ENCODE data around the gene BMPR1B. TPM values are rescaled to one million over a fixed set of nuclear protein-coding genes. Genes with fewer than 3 reads are reported as not detected.

The BMPR1B gene
- total RNA-seq, 1 experiment from 2014 or later, result 0.35 TPM

DNA sequence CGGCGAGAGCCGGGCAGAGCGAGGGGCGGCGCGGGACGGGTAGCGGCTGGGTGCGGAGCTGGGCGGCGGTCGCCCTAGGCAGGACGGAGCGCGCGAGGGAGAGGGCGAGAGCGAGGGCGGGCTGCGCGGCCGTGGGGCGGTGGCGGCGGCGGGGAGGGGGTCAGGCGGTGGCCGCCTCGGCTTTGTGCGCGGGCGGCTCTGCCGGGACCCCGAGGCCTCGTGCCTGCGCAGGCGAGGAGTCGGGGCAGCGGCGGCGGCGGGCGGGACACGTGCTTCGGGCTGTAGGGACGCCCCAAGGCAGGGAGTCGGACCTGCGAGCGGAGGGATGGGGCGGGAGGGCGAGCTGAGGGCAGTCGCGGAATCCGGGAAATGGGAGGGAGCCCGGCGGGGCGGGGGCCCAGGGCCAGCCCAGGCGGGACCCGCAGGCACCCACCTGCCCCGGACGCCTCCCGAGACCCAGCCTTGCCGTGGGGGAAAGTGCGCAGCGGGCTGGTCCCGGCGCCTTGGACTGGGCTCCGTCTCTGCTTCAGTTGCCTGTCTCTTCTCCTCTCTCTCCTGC lies 465 bp downstream of the BMPR1B start:
- Histone ChIP-seq H4K8ac (replicated peaks; ENCODE audit: insufficient read length, low read depth, low read length) (no peak overlapping the region), H2AK5ac (ENCODE audit: insufficient read length, low read length) (no peak overlapping the region), H4K91ac (ENCODE audit: insufficient read length, low read depth, low read length) (no peak overlapping the region), H3K18ac (ENCODE audit: insufficient read length, low read depth, low read length) (no peak overlapping the region), H3K23ac (ENCODE audit: insufficient read length, low read depth, low read length) (no peak overlapping the region), H2AFZ (ENCODE audit: low read length) (no peak overlapping the region), H4K5ac (ENCODE audit: insufficient read length, low read depth, low read length) (no peak overlapping the region), H3K14ac (ENCODE audit: insufficient read depth, low read length) (peak overlapping the region; percentile 74), H3K79me1 (ENCODE audit: insufficient read depth, low read depth, low read length, poor library complexity, severe bottlenecking) (no peaks in the 10 kb centered on the region), H3K4me2 (ENCODE audit: insufficient read depth, insufficient read length, low read length) (peak overlapping the region; percentile 90), H3K27me3 (ENCODE audit: insufficient read depth, low read length) (peaks cover 10% of the 10 kb centered on the region; the same call in 1 of the 2 replicates), H3K56ac (ENCODE audit: insufficient read length, low read depth, low read length) (no peak overlapping the region), H2BK5ac (ENCODE audit: insufficient read length, low read length) (no peak overlapping the region), H3K4me1 (ENCODE audit: insufficient read depth, low read length) (no peaks in the 10 kb centered on the region), H2BK20ac (ENCODE audit: low read depth, low read length, poor library complexity, severe bottlenecking) (no peak overlapping the region), H3T11ph (ENCODE audit: low read length) (no peak overlapping the region), H3K79me2 (ENCODE audit: insufficient read depth, low read length) (no peaks in the 10 kb centered on the region), H3K27ac (ENCODE audit: insufficient read length, low read depth, low read length) (no peak overlapping the region), H3K9me3 (ENCODE audit: control insufficient read depth, low read depth, low read length) (no peaks in the 10 kb centered on the region), H3K9ac (ENCODE audit: extremely low read depth, insufficient read length, low read length) (no peak overlapping the region), H3K23me2 (ENCODE audit: insufficient read length, low read depth, low read length, poor library complexity, severe bottlenecking) (peaks cover 13% of the 10 kb centered on the region), H2BK120ac (ENCODE audit: low read depth, low read length, poor library complexity, severe bottlenecking) (no peak overlapping the region), H3K4ac (ENCODE audit: low read depth, low read length) (no peak overlapping the region), H2BK12ac (ENCODE audit: insufficient read length, low read depth, low read length) (no peak overlapping the region), H2BK15ac (ENCODE audit: low read depth, low read length) (no peak overlapping the region), H4K20me1 (ENCODE audit: control insufficient read depth, insufficient read depth, insufficient read length) (no peaks in the 10 kb centered on the region)
- Mint-ChIP-seq H3K27me3 (ENCODE audit: low read depth) (peaks cover 69% of the 10 kb centered on the region), H3K27ac (no peak overlapping the region), H3K4me1 (peaks cover 11 to 12% of the 10 kb centered on the region in 2 experiments), H3K9me3 (no peaks in the 10 kb centered on the region), H3K4me3 (peak overlapping the region; percentile 65 to 88), H3K36me3 (ENCODE audit: insufficient read depth in 1 of 3, low read depth in 3 of 3) (no peaks in the 10 kb centered on the region)
- WGBS (ENCODE audit: extremely low coverage, insufficient read length, low lambda C conversion rate), result no CpG with 5 or more reads among the region's 69 CpGs
- TF ChIP-seq, protein P1, sequence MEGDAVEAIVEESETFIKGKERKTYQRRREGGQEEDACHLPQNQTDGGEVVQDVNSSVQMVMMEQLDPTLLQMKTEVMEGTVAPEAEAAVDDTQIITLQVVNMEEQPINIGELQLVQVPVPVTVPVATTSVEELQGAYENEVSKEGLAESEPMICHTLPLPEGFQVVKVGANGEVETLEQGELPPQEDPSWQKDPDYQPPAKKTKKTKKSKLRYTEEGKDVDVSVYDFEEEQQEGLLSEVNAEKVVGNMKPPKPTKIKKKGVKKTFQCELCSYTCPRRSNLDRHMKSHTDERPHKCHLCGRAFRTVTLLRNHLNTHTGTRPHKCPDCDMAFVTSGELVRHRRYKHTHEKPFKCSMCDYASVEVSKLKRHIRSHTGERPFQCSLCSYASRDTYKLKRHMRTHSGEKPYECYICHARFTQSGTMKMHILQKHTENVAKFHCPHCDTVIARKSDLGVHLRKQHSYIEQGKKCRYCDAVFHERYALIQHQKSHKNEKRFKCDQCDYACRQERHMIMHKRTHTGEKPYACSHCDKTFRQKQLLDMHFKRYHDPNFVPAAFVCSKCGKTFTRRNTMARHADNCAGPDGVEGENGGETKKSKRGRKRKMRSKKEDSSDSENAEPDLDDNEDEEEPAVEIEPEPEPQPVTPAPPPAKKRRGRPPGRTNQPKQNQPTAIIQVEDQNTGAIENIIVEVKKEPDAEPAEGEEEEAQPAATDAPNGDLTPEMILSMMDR (conservative IDR thresholded peaks at IDR 0.05), result no peak
- peak; percentile 81 for DNase-seq

All from H9 (cell line).